GM06990 (cell line): ENCODE measurements around the gene SCAF11.
"Not testable (repeated sequence)": the region's sequence is repeated elsewhere in the genome, so short reads cannot be mapped to it uniquely, and the experiment has no call there.

ENCODE experiments used
- DNase-seq: peaks from one replicate; pipeline ENCODE4 v3.0.0-alpha.2; 2011; ENCODE audit not compliant: insufficient read length; ENCODE audit errors: extremely low read depth
- H3K27me3 ChIP-seq: replicated peaks from 2 replicates; pipeline ENCODE4 v1.6.0; 2011; ENCODE audit warnings: low read length; ENCODE audit not compliant: control insufficient read depth, insufficient read depth
- H3K36me3 ChIP-seq: 2 replicates; pipeline ENCODE4 v1.5.1; 2011; ENCODE audit warnings: low read length; ENCODE audit not compliant: control insufficient read depth, insufficient read depth
- H3K4me3 ChIP-seq: replicated peaks from 2 replicates; pipeline ENCODE4 v1.5.1; 2011; ENCODE audit warnings: low read depth, mild to moderate bottlenecking, control low read depth, low read length
- TF ChIP-seq, protein P1 (sequence below): IDR thresholded peaks from 2 replicates; pipeline ENCODE4 v1.5.1; 2011; ENCODE audit warnings: low read length, control low read depth, mild to moderate bottlenecking, inconsistent platforms; ENCODE audit not compliant: insufficient read depth, poor library complexity, severe bottlenecking

Gene SCAF11

GRCh38 chr12:46005823-46006222 lies 15.4 kb upstream of the SCAF11 start:
- no peak overlapping the region for H3K4me3 ChIP-seq
- no peaks in the 10 kb centered on the region for H3K36me3 ChIP-seq
- TF ChIP-seq, protein P1, sequence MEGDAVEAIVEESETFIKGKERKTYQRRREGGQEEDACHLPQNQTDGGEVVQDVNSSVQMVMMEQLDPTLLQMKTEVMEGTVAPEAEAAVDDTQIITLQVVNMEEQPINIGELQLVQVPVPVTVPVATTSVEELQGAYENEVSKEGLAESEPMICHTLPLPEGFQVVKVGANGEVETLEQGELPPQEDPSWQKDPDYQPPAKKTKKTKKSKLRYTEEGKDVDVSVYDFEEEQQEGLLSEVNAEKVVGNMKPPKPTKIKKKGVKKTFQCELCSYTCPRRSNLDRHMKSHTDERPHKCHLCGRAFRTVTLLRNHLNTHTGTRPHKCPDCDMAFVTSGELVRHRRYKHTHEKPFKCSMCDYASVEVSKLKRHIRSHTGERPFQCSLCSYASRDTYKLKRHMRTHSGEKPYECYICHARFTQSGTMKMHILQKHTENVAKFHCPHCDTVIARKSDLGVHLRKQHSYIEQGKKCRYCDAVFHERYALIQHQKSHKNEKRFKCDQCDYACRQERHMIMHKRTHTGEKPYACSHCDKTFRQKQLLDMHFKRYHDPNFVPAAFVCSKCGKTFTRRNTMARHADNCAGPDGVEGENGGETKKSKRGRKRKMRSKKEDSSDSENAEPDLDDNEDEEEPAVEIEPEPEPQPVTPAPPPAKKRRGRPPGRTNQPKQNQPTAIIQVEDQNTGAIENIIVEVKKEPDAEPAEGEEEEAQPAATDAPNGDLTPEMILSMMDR = no peak
- H3K27me3 ChIP-seq = no peaks in the 10 kb centered on the region
- no peak for DNase-seq

- Histone ChIP-seq H3K27me3 (no peaks in the 10 kb centered on the region), H3K36me3 (no peaks in the 10 kb centered on the region), H3K4me3 (no peak overlapping the region)
- TF ChIP-seq, protein P1 = no peak
- DNase-seq = no peak
Observed at GRCh38 chr12:46005151-46005797, 14.9 kb upstream of the SCAF11 start.

- Histone ChIP-seq H3K4me3 (no peak overlapping the region), H3K27me3 (no peaks in the 10 kb centered on the region), H3K36me3 (no peaks in the 10 kb centered on the region)
- TF ChIP-seq, protein P1 = no peak
- DNase-seq = no peak
Observed at GRCh38 chr12:46004715-46005114, 14.3 kb upstream of the SCAF11 start.

DNA sequence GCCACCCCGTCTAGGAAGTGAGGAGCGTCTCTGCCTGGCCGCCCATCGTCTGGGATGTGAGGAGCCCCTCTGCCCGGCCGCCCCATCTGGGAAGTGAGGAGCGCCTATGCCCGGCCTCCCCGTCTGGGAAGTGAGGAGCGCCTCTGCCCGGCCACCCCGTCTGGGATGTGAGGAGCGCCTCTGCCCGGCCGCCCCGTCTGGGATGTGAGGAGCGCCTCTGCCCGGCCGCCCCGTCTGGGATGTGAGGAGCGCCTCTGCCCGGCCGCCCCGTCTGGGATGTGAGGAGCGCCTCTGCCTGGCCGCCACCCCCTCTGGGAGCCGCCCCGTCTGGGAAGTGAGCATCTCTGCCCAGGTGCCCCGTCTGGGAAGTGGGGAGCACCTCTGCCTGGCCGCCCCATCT lies 9.7 kb upstream of the SCAF11 start:
- H3K27me3 ChIP-seq, H3K4me3 ChIP-seq, H3K36me3 ChIP-seq, DNase-seq: not testable (repeated sequence)

GRCh38 chr12:45994736-45995135 lies 4.4 kb upstream of the SCAF11 start:
- H3K27me3 ChIP-seq = no peaks in the 10 kb centered on the region
- no peak overlapping the region for H3K4me3 ChIP-seq
- no peaks in the 10 kb centered on the region for H3K36me3 ChIP-seq
- TF ChIP-seq, protein P1 = no peak
- no peak for DNase-seq

DNA sequence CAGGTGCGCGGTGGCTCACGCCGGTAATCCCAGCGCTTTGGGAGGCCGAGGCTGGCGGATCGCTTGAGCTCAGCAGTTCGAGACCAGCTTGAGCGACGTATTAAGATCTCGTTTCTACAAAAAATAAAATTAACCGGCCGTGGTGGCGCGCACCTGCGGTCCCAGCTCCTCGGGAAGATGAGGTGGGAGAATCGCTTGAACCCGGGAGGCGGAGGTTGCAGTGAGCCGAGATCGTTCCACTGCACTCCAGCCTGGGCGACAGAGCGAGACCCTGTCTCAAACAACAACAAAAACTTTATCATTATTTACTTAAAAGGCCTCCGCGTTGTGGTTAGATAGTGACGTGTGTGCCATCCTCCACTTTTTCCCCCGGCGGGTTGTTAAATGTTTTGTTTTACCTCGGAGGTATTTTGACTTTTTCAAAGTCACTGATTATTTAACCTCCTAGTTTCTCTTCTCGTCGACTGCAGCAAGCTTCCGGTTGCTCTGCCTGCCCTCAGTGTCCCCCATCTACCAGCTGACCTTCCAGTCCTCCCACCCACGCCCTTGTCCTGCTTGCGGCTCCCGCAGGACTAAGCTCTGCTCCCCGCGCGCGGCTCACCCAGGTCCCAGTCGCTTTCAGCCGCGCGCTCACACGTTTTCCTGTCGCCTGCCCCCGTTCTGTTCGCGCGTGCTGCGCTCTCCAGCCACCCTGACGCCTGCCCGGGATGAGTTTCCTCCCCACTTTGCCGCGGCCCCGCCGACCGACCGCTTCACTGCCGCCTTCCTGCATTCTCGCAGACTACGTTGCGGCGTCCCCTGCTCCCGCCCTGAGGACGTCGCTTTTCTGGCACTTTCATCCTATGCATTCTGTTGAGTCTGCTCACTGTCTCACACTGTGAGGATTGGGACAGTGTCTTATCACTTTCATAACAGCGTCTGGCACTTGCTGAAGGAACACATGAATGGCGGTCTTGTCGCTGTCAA lies 1.2 kb upstream of the SCAF11 start:
- peak overlapping the region; percentile 81 for H3K4me3 ChIP-seq
- peak; percentile 87 for DNase-seq
- H3K27me3 ChIP-seq = no peaks in the 10 kb centered on the region
- no peaks in the 10 kb centered on the region for H3K36me3 ChIP-seq
- TF ChIP-seq, protein P1 = no peak
